H9 (cell line): ENCODE data around the gene SQOR. TPM values are rescaled to one million over a fixed set of nuclear protein-coding genes. Genes with fewer than 3 reads are reported as not detected.

Source experiments
- DNase-seq: peaks from one replicate; pipeline ENCODE4 v3.0.0-alpha.2; 2017
- H2AFZ ChIP-seq: one replicate; pipeline ENCODE4 v1.6.1; 2013; ENCODE audit warnings: mild to moderate bottlenecking, low read length, control low read depth, moderate library complexity
- H2AK5ac ChIP-seq: 2 replicates; pipeline ENCODE4 v1.6.1; 2013; ENCODE audit warnings: low read length, control low read depth, mixed read lengths; ENCODE audit not compliant: insufficient read length
- H2BK120ac ChIP-seq: one replicate; pipeline ENCODE4 v1.6.1; 2013; ENCODE audit warnings: low read depth, mild to moderate bottlenecking, low read length, control low read depth, inconsistent platforms; ENCODE audit not compliant: poor library complexity, severe bottlenecking
- H2BK12ac ChIP-seq: 2 replicates; pipeline ENCODE4 v1.6.1; 2013; ENCODE audit warnings: low read length, control low read depth, mixed read lengths, low read depth; ENCODE audit not compliant: insufficient read length
- H2BK15ac ChIP-seq: 2 replicates; pipeline ENCODE4 v1.6.1; 2013; ENCODE audit warnings: low read depth, low read length, control low read depth
- H2BK20ac ChIP-seq: one replicate; pipeline ENCODE4 v1.6.1; 2013; ENCODE audit warnings: low read depth, mild to moderate bottlenecking, low read length, control low read depth, inconsistent platforms; ENCODE audit not compliant: poor library complexity, severe bottlenecking
- H2BK5ac ChIP-seq: 2 replicates; pipeline ENCODE4 v1.6.1; 2013; ENCODE audit warnings: low read length, control low read depth, mixed read lengths; ENCODE audit not compliant: insufficient read length
- H3K14ac ChIP-seq: 2 replicates; pipeline ENCODE4 v1.6.1; 2013; ENCODE audit warnings: low read length, control low read depth; ENCODE audit not compliant: insufficient read depth
- H3K18ac ChIP-seq: 2 replicates; pipeline ENCODE4 v1.6.1; 2013; ENCODE audit warnings: low read depth, mild to moderate bottlenecking, mixed read lengths, low read length, control low read depth; ENCODE audit not compliant: insufficient read length
- H3K23ac ChIP-seq: 2 replicates; pipeline ENCODE4 v1.6.1; 2013; ENCODE audit warnings: low read length, control low read depth, mixed read lengths, low read depth; ENCODE audit not compliant: insufficient read length
- H3K23me2 ChIP-seq: 2 replicates; pipeline ENCODE4 v1.6.1; 2013; ENCODE audit warnings: low read depth, mild to moderate bottlenecking, mixed read lengths, low read length, control low read depth; ENCODE audit not compliant: insufficient read length, poor library complexity, severe bottlenecking
- H3K27ac ChIP-seq: 2 replicates; pipeline ENCODE4 v1.5.1; 2013; ENCODE audit warnings: low read length, control low read depth, mixed read lengths, low read depth; ENCODE audit not compliant: insufficient read length
- H3K27me3 ChIP-seq: 2 replicates; pipeline ENCODE4 v1.6.1; 2013; ENCODE audit warnings: low read length, control low read depth, inconsistent platforms; ENCODE audit not compliant: insufficient read depth
- H3K4ac ChIP-seq: 2 replicates; pipeline ENCODE4 v1.6.1; 2013; ENCODE audit warnings: low read depth, mild to moderate bottlenecking, control low read depth, inconsistent platforms, low read length, moderate library complexity
- H3K4me1 ChIP-seq: 2 replicates; pipeline ENCODE4 v1.6.1; 2013; ENCODE audit warnings: low read length, control low read depth, inconsistent platforms; ENCODE audit not compliant: insufficient read depth
- H3K4me2 ChIP-seq: 2 replicates; pipeline ENCODE4 v1.6.1; 2013; ENCODE audit warnings: low read length, control low read depth, mixed read lengths; ENCODE audit not compliant: insufficient read length, insufficient read depth
- H3K56ac ChIP-seq: 2 replicates; pipeline ENCODE4 v1.6.1; 2013; ENCODE audit warnings: low read depth, mild to moderate bottlenecking, mixed read lengths, low read length, control low read depth; ENCODE audit not compliant: insufficient read length
- H3K79me1 ChIP-seq: 2 replicates; pipeline ENCODE4 v1.6.1; 2013; ENCODE audit warnings: low read depth, mild to moderate bottlenecking, moderate library complexity, low read length, control low read depth, inconsistent platforms; ENCODE audit not compliant: insufficient read depth, poor library complexity, severe bottlenecking
- H3K79me2 ChIP-seq: 2 replicates; pipeline ENCODE4 v1.6.1; 2013; ENCODE audit warnings: low read length, control low read depth, inconsistent platforms; ENCODE audit not compliant: insufficient read depth
- H3K9ac ChIP-seq: 2 replicates; pipeline ENCODE4 v1.6.1; 2013; ENCODE audit warnings: low read length, control low read depth, mixed read lengths; ENCODE audit not compliant: insufficient read length; ENCODE audit errors: extremely low read depth
- H3K9me3 ChIP-seq: one replicate; pipeline ENCODE4 v1.6.1; 2013; ENCODE audit warnings: low read depth, low read length, inconsistent platforms; ENCODE audit not compliant: control insufficient read depth
- H3T11ph ChIP-seq: one replicate; pipeline ENCODE4 v1.6.1; 2013; ENCODE audit warnings: mild to moderate bottlenecking, low read length, control low read depth, inconsistent platforms
- H4K20me1 ChIP-seq: one replicate; pipeline ENCODE4 v1.6.1; 2013; ENCODE audit not compliant: control insufficient read depth, insufficient read length, insufficient read depth
- H4K5ac ChIP-seq: 2 replicates; pipeline ENCODE4 v1.6.1; 2013; ENCODE audit warnings: low read depth, mild to moderate bottlenecking, mixed read lengths, low read length, control low read depth; ENCODE audit not compliant: insufficient read length
- H4K8ac ChIP-seq: replicated peaks from 2 replicates; pipeline ENCODE4 v1.6.1; 2013; ENCODE audit warnings: low read length, control low read depth, mixed read lengths, low read depth; ENCODE audit not compliant: insufficient read length
- H4K91ac ChIP-seq: 2 replicates; pipeline ENCODE4 v1.6.1; 2013; ENCODE audit warnings: low read depth, mild to moderate bottlenecking, moderate library complexity, mixed read lengths, low read length, control low read depth; ENCODE audit not compliant: insufficient read length
- H3K27ac Mint-ChIP-seq, 3 experiments: 2 replicates in 2 of 3; 3 replicates in 1 of 3; pipeline ENCODE4 v1.8.0; 2020 to 2021; ENCODE audit warnings: mixed read lengths in 3 of 3, mild to moderate bottlenecking in 1 of 3, moderate library complexity in 1 of 3
- H3K27me3 Mint-ChIP-seq: 2 replicates; pipeline ENCODE4 v1.8.0; 2021; ENCODE audit warnings: low read depth, mild to moderate bottlenecking, moderate library complexity, mixed read lengths
- H3K36me3 Mint-ChIP-seq, 3 experiments: 2 replicates in 2 of 3; 3 replicates in 1 of 3; pipeline ENCODE4 v1.8.0; 2020 to 2021; ENCODE audit warnings: low read depth in 3 of 3, mixed read lengths in 3 of 3; ENCODE audit not compliant: insufficient read depth in 1 of 3
- H3K4me1 Mint-ChIP-seq, 2 experiments: 2 replicates each; pipeline ENCODE4 v1.8.0; 2020; ENCODE audit warnings: mixed read lengths in 2 of 2
- H3K4me3 Mint-ChIP-seq, 2 experiments: 2 replicates in 1 of 2; 3 replicates in 1 of 2; pipeline ENCODE4 v1.8.0; 2020 to 2021; ENCODE audit warnings: mild to moderate bottlenecking in 2 of 2, mixed read lengths in 2 of 2, moderate library complexity in 1 of 2
- H3K9me3 Mint-ChIP-seq, 2 experiments: 2 replicates in 1 of 2; 3 replicates in 1 of 2; pipeline ENCODE4 v1.8.0; 2020; ENCODE audit warnings: mild to moderate bottlenecking in 2 of 2, mixed read lengths in 2 of 2, moderate library complexity in 1 of 2
- WGBS: extraction: QIAGEN DNeasy Blood & Tissue Kit; methylation state at CpG from one replicate; pipeline ENCODE4 v1.1.7; 2013; ENCODE audit warnings: missing lambda C conversion rate, low lambda C conversion rate, mixed read lengths; ENCODE audit not compliant: insufficient read length; ENCODE audit errors: extremely low coverage; 5-methylcytosine and 5-hydroxymethylcytosine counted together
- total RNA-seq: library from RNA; stranded (reverse); gene quantifications from 2 replicates; pipeline ENCODE4 v1.2.1, GENCODE V29; 2021
- TF ChIP-seq, protein P1 (sequence below): fragments of 200-600 bp; sonication (generic); conservative IDR thresholded peaks from 3 replicates; pipeline ENCODE4 v1.8.0; 2021; ENCODE audit warnings: antibody characterized with exemption, mild to moderate bottlenecking

The SQOR gene
- total RNA-seq, 1 experiment from 2014 or later: 0.17 TPM

DNA sequence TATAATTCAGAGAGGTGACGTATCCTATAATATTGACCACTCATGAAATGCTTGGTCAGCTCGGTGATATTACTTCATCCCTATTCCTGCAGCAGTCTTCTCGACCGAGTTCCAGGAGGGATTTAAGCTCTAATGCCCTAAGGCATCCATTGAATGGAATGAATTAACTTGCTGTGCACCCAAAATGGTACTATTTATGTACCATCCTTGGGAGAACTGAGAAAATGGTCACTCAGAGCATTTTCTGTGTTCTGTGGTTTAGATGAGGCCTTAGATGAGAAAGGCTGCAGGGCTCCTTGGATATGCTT, 47.0 kb upstream of the SQOR start:
- no peak overlapping the region for H2BK120ac ChIP-seq
- DNase-seq: no peak
- no peaks in the 10 kb centered on the region for H3K9me3 ChIP-seq
- H3K79me1 ChIP-seq: peaks cover 7% of the 10 kb centered on the region
- no peak overlapping the region for H2BK5ac ChIP-seq
- no peak overlapping the region for H4K8ac ChIP-seq
- H4K5ac ChIP-seq: peak overlapping the region; percentile 20
- H3K9me3 Mint-ChIP-seq: no peaks in the 10 kb centered on the region; a peak in 1 of 5 replicates
- H3K4ac ChIP-seq: no peak overlapping the region
- peaks cover 5% of the 10 kb centered on the region; the same call in 1 of the 2 replicates for H3K79me2 ChIP-seq
- H4K20me1 ChIP-seq: peaks cover 2% of the 10 kb centered on the region
- peaks cover 2% of the 10 kb centered on the region; the same call in 1 of the 2 replicates for H3K27me3 Mint-ChIP-seq
- H3K18ac ChIP-seq: peak overlapping the region; percentile 5
- H2BK12ac ChIP-seq: no peak overlapping the region
- no peak overlapping the region for H2AFZ ChIP-seq
- no peak overlapping the region for H3K56ac ChIP-seq
- H3K4me1 Mint-ChIP-seq: peaks cover 22 to 23% of the 10 kb centered on the region in 2 experiments
- no peaks in the 10 kb centered on the region for H3K27me3 ChIP-seq
- H2BK20ac ChIP-seq: no peak overlapping the region
- no peak overlapping the region for H3K23ac ChIP-seq
- no peak overlapping the region for H3T11ph ChIP-seq
- H3K23me2 ChIP-seq: peaks cover 11% of the 10 kb centered on the region
- H3K4me3 Mint-ChIP-seq: peak overlapping the region; percentile 97 to 98
- WGBS: no CpG with 5 or more reads among the region's 4 CpGs
- no peak overlapping the region for H2BK15ac ChIP-seq
- no peak overlapping the region for H2AK5ac ChIP-seq
- H4K91ac ChIP-seq: no peak overlapping the region
- H3K4me2 ChIP-seq: peak overlapping the region; percentile 98
- peaks cover 0 to 8% (median 8%) of the 10 kb centered on the region in 3 experiments; a peak in 3 of 7 replicates for H3K36me3 Mint-ChIP-seq
- peak overlapping the region; percentile 56; the same call in 1 of the 2 replicates for H3K14ac ChIP-seq
- 0 out of 2 replicates have a peak, but pooled peaks cover 3% of the 10 kb centered on the region for H3K4me1 ChIP-seq
- TF ChIP-seq, protein P1, sequence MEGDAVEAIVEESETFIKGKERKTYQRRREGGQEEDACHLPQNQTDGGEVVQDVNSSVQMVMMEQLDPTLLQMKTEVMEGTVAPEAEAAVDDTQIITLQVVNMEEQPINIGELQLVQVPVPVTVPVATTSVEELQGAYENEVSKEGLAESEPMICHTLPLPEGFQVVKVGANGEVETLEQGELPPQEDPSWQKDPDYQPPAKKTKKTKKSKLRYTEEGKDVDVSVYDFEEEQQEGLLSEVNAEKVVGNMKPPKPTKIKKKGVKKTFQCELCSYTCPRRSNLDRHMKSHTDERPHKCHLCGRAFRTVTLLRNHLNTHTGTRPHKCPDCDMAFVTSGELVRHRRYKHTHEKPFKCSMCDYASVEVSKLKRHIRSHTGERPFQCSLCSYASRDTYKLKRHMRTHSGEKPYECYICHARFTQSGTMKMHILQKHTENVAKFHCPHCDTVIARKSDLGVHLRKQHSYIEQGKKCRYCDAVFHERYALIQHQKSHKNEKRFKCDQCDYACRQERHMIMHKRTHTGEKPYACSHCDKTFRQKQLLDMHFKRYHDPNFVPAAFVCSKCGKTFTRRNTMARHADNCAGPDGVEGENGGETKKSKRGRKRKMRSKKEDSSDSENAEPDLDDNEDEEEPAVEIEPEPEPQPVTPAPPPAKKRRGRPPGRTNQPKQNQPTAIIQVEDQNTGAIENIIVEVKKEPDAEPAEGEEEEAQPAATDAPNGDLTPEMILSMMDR: no peak
- peak overlapping the region; percentile 94 for H3K27ac ChIP-seq
- peak overlapping the region; percentile 100 for H3K27ac Mint-ChIP-seq
- peak overlapping the region; percentile 96 for H3K9ac ChIP-seq
